GM12878 (cell line): ENCODE measurements around the gene ADGRL3. TPM values are rescaled to one million over a fixed set of nuclear protein-coding genes. Genes with fewer than 3 reads are reported as not detected.

ENCODE experiments used
- ATAC-seq: fragments of 200-7000 bp; cut with Tn5 transposase; 3 replicates; pipeline ENCODE4 v1.9.1; 2020; ENCODE audit warnings: mild to moderate bottlenecking, moderate library complexity
- BruUV-seq: library from RNA; stranded (reverse); fragments of 400-500 nt; replicated peaks from 2 replicates; lab custom pipeline; 2021; lab: Mats Ljungman, UMichigan
- CTCF ChIA-PET: fragments of 300-600 bp; sonication (Branson Sonifier 250); formaldehyde crosslinking; extraction: SDS; loops from one replicate; lab custom pipeline; 2021; ENCODE audit warnings: inconsistent platforms; lab: Yijun Ruan, JAX
- POLR2A ChIA-PET: fragments of 350-600 bp; formaldehyde crosslinking; extraction: SDS; loops from one replicate; lab custom pipeline; 2021; ENCODE audit warnings: inconsistent platforms; lab: Charles Lee
- RAD21 ChIA-PET: fragments of 300-600 bp; sonication (Branson Sonifier 250); formaldehyde crosslinking; loops from one replicate; lab custom pipeline; 2023; ENCODE audit warnings: antibody characterized with exemption; ENCODE audit not compliant: unreplicated experiment; lab: Charles Lee
- SMC1A ChIA-PET: fragments of 300-600 bp; sonication (Branson Sonifier 250); formaldehyde crosslinking; loops from one replicate; lab custom pipeline; 2023; ENCODE audit not compliant: unreplicated experiment, uncharacterized antibody; lab: Charles Lee
- DNase-seq: peaks from one replicate; pipeline ENCODE4 v3.0.0-alpha.2; 2011; ENCODE audit warnings: low read depth, low spot score
- FAIRE-seq: peaks from 3 replicates; lab custom pipeline; 2011; peaks lifted over from hg19 to GRCh38; lab: Jason Lieb, UNC
- H2AFZ ChIP-seq: 2 replicates; pipeline ENCODE4 v1.6.0; 2011; ENCODE audit warnings: low read depth, low read length, control low read depth; ENCODE audit not compliant: control insufficient read depth
- H3K27ac ChIP-seq: 2 replicates; pipeline ENCODE4 v1.5.1; 2011; ENCODE audit warnings: control low read depth; ENCODE audit not compliant: control insufficient read depth, insufficient read depth
- H3K27me3 ChIP-seq, 2 experiments: replicated peaks in 1 of 2; 2 replicates each; pipeline versions ENCODE4 v1.6.0 to v1.6.1; 2011; ENCODE audit warnings: low read length in 1 of 2; ENCODE audit not compliant: control insufficient read depth in 2 of 2, insufficient read depth in 2 of 2
- H3K36me3 ChIP-seq, 2 experiments: 2 replicates each; pipeline ENCODE4 v1.5.1; 2011; ENCODE audit warnings: low read length in 1 of 2; ENCODE audit not compliant: control insufficient read depth in 2 of 2, insufficient read depth in 2 of 2
- H3K4me1 ChIP-seq: 2 replicates; pipeline ENCODE4 v1.6.1; 2011; ENCODE audit warnings: mild to moderate bottlenecking, low read length, moderate library complexity, mixed read lengths; ENCODE audit not compliant: control insufficient read depth, insufficient read depth
- H3K4me2 ChIP-seq: 2 replicates; pipeline ENCODE4 v1.6.0; 2011; ENCODE audit warnings: control low read depth; ENCODE audit not compliant: control insufficient read depth, insufficient read depth
- H3K4me3 ChIP-seq: fragments of 200-600 bp; sonication (generic); 2 replicates; pipeline ENCODE4 v1.5.1; 2016
- H3K79me2 ChIP-seq: 2 replicates; pipeline ENCODE4 v1.6.0; 2011; ENCODE audit warnings: low read length; ENCODE audit not compliant: control insufficient read depth, insufficient read depth
- H3K9ac ChIP-seq: 2 replicates; pipeline ENCODE4 v1.8.0; 2011; ENCODE audit warnings: low read length, control low read depth, mixed read lengths; ENCODE audit not compliant: control insufficient read depth, insufficient read depth
- H3K9me3 ChIP-seq: replicated peaks from 3 replicates; pipeline ENCODE4 v1.5.1; 2011; ENCODE audit warnings: mild to moderate bottlenecking, low read length; ENCODE audit not compliant: control insufficient read depth, insufficient read depth
- H4K20me1 ChIP-seq: 2 replicates; pipeline ENCODE4 v1.6.0; 2011; ENCODE audit not compliant: control insufficient read depth, insufficient read depth
- BRCA1 ChIP-seq: IDR thresholded peaks from 2 replicates; pipeline ENCODE4 v1.6.1; 2011; ENCODE audit warnings: low read depth, low read length, improper control_type of control experiment
- NFIC ChIP-seq: IDR thresholded peaks from 2 replicates; pipeline ENCODE4 v1.6.1; 2012; ENCODE audit warnings: low read depth, mild to moderate bottlenecking, inconsistent platforms, low read length, moderate library complexity
- STAT1 ChIP-seq: fragments of 450-650 bp; conservative IDR thresholded peaks from 2 replicates; pipeline ENCODE4 v1.6.1; 2014; ENCODE audit warnings: antibody characterized with exemption, mild to moderate bottlenecking
- ZNF24 ChIP-seq: fragments of 450-650 bp; IDR thresholded peaks from 2 replicates; pipeline ENCODE4 v1.6.1; 2017; ENCODE audit warnings: antibody characterized with exemption, mild to moderate bottlenecking
- ZNF592 ChIP-seq: fragments of 450-650 bp; IDR thresholded peaks from 2 replicates; pipeline ENCODE4 v1.6.1; 2017; ENCODE audit warnings: mild to moderate bottlenecking, moderate library complexity
- WGBS: methylation state at CpG from one replicate; pipeline ENCODE4 v1.1.6; 2016; ENCODE audit warnings: low lambda C conversion rate; ENCODE audit not compliant: insufficient replicate concordance, insufficient coverage; ENCODE audit errors: missing lambda C conversion rate; 5-methylcytosine and 5-hydroxymethylcytosine counted together
- in situ Hi-C: fragments of 300-500 bp; cut with MboI; formaldehyde crosslinking; loops from 9 replicates; pipeline ENCODE4 v1.14.3; 2018; ENCODE audit warnings: mixed read lengths
- intact Hi-C: fragments of 100-400 bp; cut with micrococcal nuclease; formaldehyde crosslinking; loops from one replicate; pipeline ENCODE4 v1.14.2; 2022; ENCODE audit not compliant: unreplicated experiment
- polyA plus RNA-seq, 11 experiments: library from polyadenylated mRNA; depleted of rRNA in 4 of 11; unstranded in 6 of 11; stranded (reverse) in 5 of 11; fragments of >200 nt; fragmentation: Nextera tagmentation in 4 of 11; fragmentation: Illumina TruSeq in 1 of 11; extraction: Ambion mirVana in 4 of 11; extraction: Trizol in 1 of 11; gene quantifications; 1 replicate in 1 of 11; 2 replicates in 10 of 11; pipeline versions ENCODE4 v1.2.1 to v1.2.3, GENCODE V29; 2011 to 2016; ENCODE audit warnings: inconsistent platforms in 2 of 11, missing spikeins in 2 of 11, low read depth in 1 of 11
- total RNA-seq, 4 experiments: library from RNA; depleted of rRNA in 3 of 4; stranded (reverse); fragments of >200 nt in 3 of 4; fragmentation: Illumina TruSeq in 1 of 4; extraction: Trizol in 1 of 4; gene quantifications; 2 replicates each; pipeline versions ENCODE4 v1.2.1 to v1.2.3, GENCODE V29; 2013 to 2021

Gene ADGRL3
- total and polyA plus RNA-seq, 10 of the 15 experiments (the other 5 are each of a cell fraction or from before 2014, with no cell fraction given): 1.1 TPM; not detected in 9

- TF ChIP-seq NFIC: no peak
- no peak for TF ChIP-seq BRCA1
- no peak for TF ChIP-seq ZNF592
These were observed 75.9 kb downstream of the ADGRL3 start (continued) for GRCh38 chr4:61276029-61276428.

- TF ChIP-seq STAT1: no peak
- no peak for TF ChIP-seq ZNF24
- in situ Hi-C loops: no loop called here
- FAIRE-seq (no peak), DNase-seq (no peak), ATAC-seq (no peak)
- Histone ChIP-seq H3K4me2 (no peak overlapping the region), H3K27ac (no peak overlapping the region), H3K9me3 (no peaks in the 10 kb centered on the region), H3K79me2 (no peaks in the 10 kb centered on the region), H3K9ac (no peak overlapping the region), H3K27me3 (no peaks in the 10 kb centered on the region), H3K36me3 (no peaks in the 10 kb centered on the region), H4K20me1 (no peaks in the 10 kb centered on the region), H3K4me1 (no peaks in the 10 kb centered on the region), H2AFZ (no peak overlapping the region), H3K4me3 (no peak overlapping the region)
- BruUV-seq: no TSS peak
- ChIA-PET POLR2A (no interaction called here), RAD21 (no interaction called here), SMC1A (interaction anchor here (1.2 kb wide), 1 partner anchor 25 kb away, joined by 3 read pairs; no protein-coding TSS in a partner anchor), CTCF (no interaction called here)
- intact Hi-C loops: no loop called here
- WGBS: 9% methylated on average over 4 of the region's 5 CpGs
These were observed 77.9 kb downstream of the ADGRL3 start for GRCh38 chr4:61277785-61278760.
